IgD-negative memory B cell (primary cell): ENCODE measurements around the gene TBCEL. TPM values are rescaled to one million over a fixed set of nuclear protein-coding genes. Genes with fewer than 3 reads are reported as not detected.
A peak's percentile ranks its signal among the peaks of the same experiment; 100 is the strongest.

Experiments used
- H3K27ac Mint-ChIP-seq, 3 donors: one replicate each; pipeline ENCODE4 v1.8.0; 2020 to 2022; ENCODE audit warnings: mild to moderate bottlenecking in 3 of 3, mixed read lengths in 3 of 3, moderate library complexity in 1 of 3
- H3K27me3 Mint-ChIP-seq: one replicate; pipeline ENCODE4 v1.8.0; 2021; ENCODE audit warnings: mixed read lengths
- H3K36me3 Mint-ChIP-seq: one replicate; pipeline ENCODE4 v1.8.0; 2020; ENCODE audit warnings: mild to moderate bottlenecking, mixed read lengths
- H3K4me1 Mint-ChIP-seq, 3 donors: one replicate each; pipeline ENCODE4 v1.8.0; 2020 to 2022; ENCODE audit warnings: mixed read lengths in 3 of 3, mild to moderate bottlenecking in 1 of 3
- H3K4me3 Mint-ChIP-seq, 4 donors: one replicate each; pipeline ENCODE4 v1.8.0; 2020 to 2022; ENCODE audit warnings: mild to moderate bottlenecking in 4 of 4, mixed read lengths in 4 of 4, moderate library complexity in 3 of 4
- H3K9me3 Mint-ChIP-seq, 3 donors: one replicate each; pipeline ENCODE4 v1.8.0; 2020 to 2021; ENCODE audit warnings: mixed read lengths in 3 of 3, mild to moderate bottlenecking in 1 of 3
- polyA plus RNA-seq: library from polyadenylated mRNA; unstranded; fragments of 300-500 nt; fragmentation: Illumina TruSeq; gene quantifications from one replicate; pipeline ENCODE4 v1.2.3, GENCODE V29; 2021

The TBCEL gene
- polyA plus RNA-seq: 2.5 TPM

- H3K36me3 Mint-ChIP-seq: no peaks in the 10 kb centered on the region
- H3K27ac Mint-ChIP-seq: peak within 1 kb of the TSS; percentile 67 to 91 (median 90)
- peaks cover 10 to 23% (median 14%) of the 10 kb centered on the region in 3 donors for H3K4me1 Mint-ChIP-seq
Measured at GRCh38 chr11:121023848-121024751, at the start of gene TBCEL. Gene TBCEL (plus strand): TSS chr11:121024102. CDS start chr11:121045691, 21,589 bp downstream.

DNA sequence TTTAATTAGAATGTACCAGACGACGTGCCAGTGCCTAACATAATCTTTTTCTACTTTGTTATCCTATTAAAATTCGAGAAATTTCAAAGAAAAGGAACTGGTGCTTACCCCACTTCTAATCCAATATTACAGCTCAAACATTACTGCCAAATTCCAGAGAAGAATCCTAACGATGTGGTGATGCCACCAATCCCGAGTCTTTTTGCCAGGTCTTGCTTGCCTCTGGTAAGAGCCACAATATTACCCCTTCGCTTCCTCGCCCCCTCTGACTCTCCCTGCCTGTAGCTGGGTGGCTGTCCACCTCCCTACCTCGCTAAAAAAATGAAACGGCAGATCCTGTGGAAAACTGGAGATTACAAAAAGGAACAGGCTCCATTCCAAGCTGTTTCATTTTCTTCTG, 49.4 kb upstream of the TBCEL start:
- Mint-ChIP-seq H3K4me3 (no peak overlapping the region), H3K27ac (no peak overlapping the region), H3K27me3 (peaks cover 16% of the 10 kb centered on the region), H3K9me3 (no peaks in the 10 kb centered on the region), H3K4me1 (no peaks in the 10 kb centered on the region), H3K36me3 (no peaks in the 10 kb centered on the region)

More at GRCh38 chr11:121023848-121024751, at the start of gene TBCEL:
- Mint-ChIP-seq H3K27me3 (peaks cover 4% of the 10 kb centered on the region), H3K9me3 (no peaks in the 10 kb centered on the region), H3K4me3 (peak within 1 kb of the TSS; percentile 89 to 91 (median 90))

DNA sequence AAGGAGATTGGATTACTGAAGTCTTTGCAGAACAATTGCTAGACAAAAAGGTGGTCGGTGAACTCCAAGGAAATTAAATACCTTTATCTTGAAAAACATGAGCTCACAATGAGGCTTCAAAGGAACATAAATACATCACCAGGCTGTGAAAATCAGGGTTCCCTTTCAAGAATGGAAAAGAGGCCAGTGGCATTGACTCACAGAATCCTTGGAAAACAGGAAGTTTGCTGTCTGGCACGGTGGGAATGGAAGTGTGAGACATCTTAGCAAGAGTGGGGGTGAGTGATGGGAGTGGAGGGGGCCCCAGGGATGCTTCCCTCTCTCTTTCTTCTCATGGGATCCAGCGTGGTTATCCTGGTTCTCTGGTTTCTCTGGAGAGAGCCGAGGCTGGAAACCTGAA, 48.9 kb upstream of the TBCEL start:
- no peaks in the 10 kb centered on the region for H3K36me3 Mint-ChIP-seq
- no peak overlapping the region for H3K27ac Mint-ChIP-seq
- no peaks in the 10 kb centered on the region for H3K9me3 Mint-ChIP-seq
- no peaks in the 10 kb centered on the region for H3K4me1 Mint-ChIP-seq
- H3K27me3 Mint-ChIP-seq: peaks cover 16% of the 10 kb centered on the region
- no peak overlapping the region for H3K4me3 Mint-ChIP-seq

DNA sequence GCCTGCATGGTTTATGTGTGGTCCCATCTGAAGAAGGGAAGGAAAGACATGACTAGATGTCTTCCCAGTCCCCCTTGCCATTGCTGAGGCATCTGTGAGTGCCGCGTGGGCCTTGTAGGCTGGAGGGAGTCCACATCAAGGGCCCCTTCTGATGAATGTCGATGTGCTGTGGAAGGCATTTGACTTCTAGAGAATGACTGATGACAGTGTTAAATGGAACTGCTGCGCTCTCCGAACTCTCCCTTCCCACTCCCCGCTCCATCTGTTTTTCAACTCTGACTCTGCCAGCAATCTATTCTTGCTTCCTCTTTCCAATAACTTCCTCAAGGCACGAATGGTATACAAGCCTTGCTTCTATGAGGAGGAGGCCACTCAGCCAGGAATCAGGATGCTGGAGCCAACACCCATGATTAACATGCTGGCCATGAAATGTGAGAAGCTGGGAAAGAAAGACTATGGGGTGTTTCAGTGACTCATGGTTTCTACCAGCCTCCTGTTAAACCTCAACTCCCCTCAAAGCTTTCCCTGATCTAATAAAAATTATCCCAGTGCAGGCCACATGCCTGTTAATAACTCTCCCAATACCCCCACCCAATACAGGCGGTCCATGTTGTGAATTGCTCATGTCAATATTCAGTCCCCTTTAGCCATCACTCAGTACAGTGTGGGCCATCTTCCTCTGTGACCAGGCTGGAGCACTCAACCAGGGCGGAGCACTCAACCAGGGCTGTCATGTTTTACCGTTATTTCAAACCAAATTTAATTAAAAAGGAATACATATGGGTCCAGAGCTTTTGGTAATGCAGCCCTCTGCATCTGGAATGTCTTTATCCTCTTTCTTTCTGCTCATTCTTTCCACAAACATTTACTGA, 46.4 kb upstream of the TBCEL start:
- no peak overlapping the region for H3K27ac Mint-ChIP-seq
- H3K27me3 Mint-ChIP-seq: peaks cover 13% of the 10 kb centered on the region
- no peaks in the 10 kb centered on the region for H3K9me3 Mint-ChIP-seq
- no peak overlapping the region for H3K4me3 Mint-ChIP-seq
- H3K4me1 Mint-ChIP-seq: no peaks in the 10 kb centered on the region
- no peaks in the 10 kb centered on the region for H3K36me3 Mint-ChIP-seq

- Mint-ChIP-seq H3K9me3 (no peaks in the 10 kb centered on the region), H3K4me3 (no peak overlapping the region), H3K27me3 (peaks cover 21% of the 10 kb centered on the region), H3K4me1 (no peaks in the 10 kb centered on the region), H3K36me3 (no peaks in the 10 kb centered on the region), H3K27ac (no peak overlapping the region)
Measured at GRCh38 chr11:120978701-120979100, 45.2 kb upstream of the TBCEL start.

DNA sequence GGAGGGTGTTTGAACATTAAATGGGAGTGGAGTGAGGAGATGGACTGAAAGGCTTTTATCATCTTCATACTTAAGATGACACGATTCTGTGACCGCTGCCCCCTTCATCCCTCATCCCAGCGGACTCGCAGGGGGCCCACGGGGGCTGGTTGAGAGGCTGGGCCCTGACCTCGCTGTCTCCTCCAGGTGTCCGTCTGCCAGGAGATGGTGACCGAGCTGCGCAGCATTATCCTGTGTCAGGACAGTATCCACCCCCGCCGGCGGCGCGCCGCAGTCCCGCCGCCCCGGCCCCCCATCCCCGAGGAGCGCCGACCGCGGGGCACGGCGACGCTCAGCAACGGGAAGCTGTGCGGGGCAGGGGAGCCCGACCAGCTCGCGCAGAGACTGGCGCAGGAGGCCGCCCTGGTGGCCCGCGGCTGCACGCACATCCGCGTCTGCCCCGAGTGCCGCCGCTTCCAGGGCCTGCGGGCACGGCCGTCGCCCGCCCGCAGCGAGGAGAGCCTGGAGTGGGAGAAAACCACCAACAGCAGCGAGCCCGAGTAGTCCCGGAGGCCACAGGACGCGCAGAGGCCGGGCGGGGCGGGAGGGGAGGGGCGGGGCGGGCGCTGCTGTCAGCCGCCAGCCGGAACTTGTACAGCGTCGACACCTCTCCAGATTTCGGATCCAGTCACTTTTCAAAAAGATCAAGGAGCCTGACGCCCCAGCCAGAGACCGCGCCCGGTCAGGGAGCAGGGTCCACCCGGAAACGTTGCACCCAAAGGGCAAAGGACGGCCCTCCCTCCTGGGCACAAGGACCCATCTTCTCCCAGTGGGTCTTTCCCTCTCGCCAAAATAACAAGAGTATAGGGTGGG, 38.0 kb upstream of the TBCEL start:
- H3K4me1 Mint-ChIP-seq: peaks cover 2 to 13% (median 7%) of the 10 kb centered on the region in 3 donors
- H3K27me3 Mint-ChIP-seq: peaks cover 38% of the 10 kb centered on the region
- H3K9me3 Mint-ChIP-seq: no peaks in the 10 kb centered on the region
- H3K27ac Mint-ChIP-seq: no peak overlapping the region
- no peaks in the 10 kb centered on the region for H3K36me3 Mint-ChIP-seq
- H3K4me3 Mint-ChIP-seq: peak overlapping the region in 3 of 4 donors; percentile 69 to 90 (median 82)

DNA sequence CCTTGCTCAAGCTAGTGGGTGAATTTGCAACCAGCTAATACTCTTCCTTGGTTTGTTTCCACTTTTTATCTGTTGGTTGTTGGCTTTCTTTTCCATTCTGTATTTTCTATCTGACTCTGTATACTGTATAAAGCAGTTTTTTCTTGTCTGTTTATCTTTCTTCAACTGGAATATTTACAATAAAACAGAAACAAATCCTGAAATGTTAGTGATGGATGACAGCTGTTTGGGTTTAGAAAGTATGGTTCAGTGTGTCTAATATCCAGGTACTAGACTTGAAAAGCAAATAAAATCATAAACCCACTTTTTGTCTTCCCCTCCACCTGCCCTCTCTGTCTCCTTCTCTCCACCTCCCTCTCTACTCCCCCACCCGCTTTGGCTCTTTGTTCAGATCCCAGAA, 35.3 kb upstream of the TBCEL start:
- no peaks in the 10 kb centered on the region for H3K36me3 Mint-ChIP-seq
- no peak overlapping the region for H3K27ac Mint-ChIP-seq
- peaks cover 30% of the 10 kb centered on the region for H3K27me3 Mint-ChIP-seq
- no peaks in the 10 kb centered on the region for H3K9me3 Mint-ChIP-seq
- peaks cover 2 to 13% (median 7%) of the 10 kb centered on the region in 3 donors for H3K4me1 Mint-ChIP-seq
- H3K4me3 Mint-ChIP-seq: no peak overlapping the region

DNA sequence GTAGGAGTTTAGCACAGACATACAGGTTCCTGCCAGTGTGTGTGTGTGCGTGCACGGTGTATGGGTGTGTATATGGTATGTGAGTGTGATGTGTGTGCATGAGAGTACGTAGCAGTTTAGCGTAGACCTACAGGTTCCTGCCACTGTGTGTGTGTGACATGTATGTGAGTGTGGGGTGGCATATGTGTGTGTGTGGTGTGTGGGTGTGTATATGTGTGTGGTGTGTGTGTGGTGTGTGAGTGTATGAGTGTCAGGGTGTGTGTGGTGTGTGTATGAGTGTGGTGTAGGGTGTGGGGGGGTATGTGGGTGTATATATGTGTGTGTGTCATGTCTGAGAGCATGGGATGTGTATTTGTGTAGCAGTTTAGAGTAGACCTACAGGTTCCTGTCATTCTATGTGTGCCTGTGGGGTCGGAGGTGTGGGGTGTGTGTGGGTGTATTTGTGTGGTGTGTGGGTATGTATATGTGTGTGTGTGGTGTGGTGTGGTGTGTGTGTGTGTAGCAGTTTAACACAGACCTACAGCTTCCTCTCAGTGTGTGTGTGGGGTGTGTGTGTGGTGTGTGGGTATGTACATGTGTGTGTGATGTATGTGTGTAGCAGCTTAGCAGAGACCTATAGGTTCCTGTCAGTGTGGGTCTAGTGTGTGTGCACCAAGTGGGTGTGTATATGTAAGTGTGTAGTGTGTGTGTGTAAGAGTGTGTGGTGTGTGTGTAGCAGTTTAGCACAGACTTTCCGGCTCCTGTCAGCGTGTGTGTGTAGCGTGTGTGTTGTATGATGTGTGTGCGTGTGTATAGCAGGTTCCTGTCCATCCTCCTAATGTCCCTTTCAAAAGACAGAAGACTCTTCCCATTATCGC, 31.8 kb upstream of the TBCEL start:
- H3K4me1 Mint-ChIP-seq: peaks cover 0 to 1% (median 0%) of the 10 kb centered on the region in 3 donors

DNA sequence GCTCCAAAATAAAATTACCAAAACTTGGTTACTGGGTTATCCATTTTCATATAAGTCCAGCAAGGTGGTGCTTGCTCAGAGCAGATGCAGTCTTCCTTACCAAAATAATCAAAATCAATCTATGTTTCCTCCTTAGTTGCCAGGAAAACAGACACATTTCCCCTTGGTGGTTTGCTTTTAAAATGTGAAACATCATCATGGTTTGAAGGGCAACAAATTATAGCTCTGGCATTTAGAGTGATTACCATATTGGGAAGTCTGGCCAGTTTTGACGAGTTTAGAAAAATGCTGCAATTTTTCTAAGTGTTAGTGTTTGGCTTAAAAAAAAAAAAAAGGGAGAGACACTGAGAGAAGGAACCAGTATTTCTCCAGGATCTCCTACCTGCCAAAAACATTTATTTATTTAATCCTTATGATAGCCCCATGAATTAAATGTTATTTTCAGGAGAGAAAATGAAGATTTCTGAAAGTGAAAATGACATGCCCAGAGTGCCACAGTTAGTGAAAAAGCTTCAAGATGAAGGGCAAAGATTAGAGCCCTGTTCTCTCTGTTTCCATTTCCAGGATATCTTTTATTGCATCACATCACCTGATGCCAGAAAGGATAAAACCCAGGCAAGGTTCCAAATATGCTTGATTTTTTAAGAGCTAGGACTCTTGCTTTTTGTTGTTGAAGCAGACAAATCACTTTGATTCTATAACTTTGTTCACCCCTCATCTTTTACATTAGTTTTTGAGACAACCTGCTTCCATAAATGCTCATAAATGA, 29.6 kb upstream of the TBCEL start:
- H3K4me1 Mint-ChIP-seq: no peaks in the 10 kb centered on the region
- no peaks in the 10 kb centered on the region for H3K9me3 Mint-ChIP-seq
- H3K27me3 Mint-ChIP-seq: peaks cover 13% of the 10 kb centered on the region
- H3K27ac Mint-ChIP-seq: peak overlapping the region in 1 of 3 donors; percentile 53
- no peaks in the 10 kb centered on the region for H3K36me3 Mint-ChIP-seq
- no peak overlapping the region for H3K4me3 Mint-ChIP-seq

More for the DNA sequence above, 31.8 kb upstream of the TBCEL start:
- no peak overlapping the region for H3K4me3 Mint-ChIP-seq
- no peaks in the 10 kb centered on the region for H3K9me3 Mint-ChIP-seq
- H3K36me3 Mint-ChIP-seq: no peaks in the 10 kb centered on the region
- H3K27ac Mint-ChIP-seq: no peak overlapping the region
- H3K27me3 Mint-ChIP-seq: peaks cover 14% of the 10 kb centered on the region

DNA sequence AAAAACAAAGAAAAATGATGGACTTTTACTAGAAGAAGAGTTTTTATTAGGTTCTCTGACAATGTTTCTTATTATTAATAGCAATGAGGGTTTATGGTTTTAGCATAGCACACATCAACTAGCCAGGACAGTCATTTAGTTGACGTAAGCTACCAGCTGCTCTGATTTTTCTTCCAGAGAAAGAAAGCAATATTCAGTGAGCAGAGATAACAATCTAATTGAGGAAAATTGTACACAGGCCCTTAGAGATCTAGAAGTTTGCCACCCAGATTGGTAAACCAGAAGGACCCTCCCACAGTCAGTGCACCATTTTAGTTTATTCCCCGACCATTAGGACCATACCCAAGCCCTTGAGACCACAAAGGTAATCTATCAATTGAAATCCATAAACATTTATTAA, 28.7 kb upstream of the TBCEL start:
- no peaks in the 10 kb centered on the region for H3K9me3 Mint-ChIP-seq
- H3K36me3 Mint-ChIP-seq: no peaks in the 10 kb centered on the region
- peak overlapping the region in 1 of 3 donors; percentile 53 for H3K27ac Mint-ChIP-seq
- H3K4me1 Mint-ChIP-seq: no peaks in the 10 kb centered on the region
- no peak overlapping the region for H3K4me3 Mint-ChIP-seq
- peaks cover 15% of the 10 kb centered on the region for H3K27me3 Mint-ChIP-seq

DNA sequence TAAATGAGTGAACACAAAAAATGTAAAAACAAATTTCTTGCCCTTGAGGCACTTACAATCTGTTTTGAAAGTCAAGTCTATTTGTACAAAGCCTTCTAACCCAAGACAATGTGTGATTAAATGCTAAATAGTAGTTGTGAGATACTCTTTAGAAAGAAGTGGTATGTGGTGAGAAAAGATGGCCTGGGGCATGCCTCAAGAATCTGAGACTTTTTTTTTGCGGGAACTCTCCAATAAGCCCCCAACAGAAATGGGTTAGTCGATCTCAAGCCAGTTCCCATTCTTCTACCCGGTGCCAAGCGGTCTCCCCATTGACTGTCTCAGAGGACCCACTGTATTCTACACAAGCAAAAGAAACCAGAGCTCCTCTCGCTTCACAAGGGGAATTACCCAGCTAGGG, 26.9 kb upstream of the TBCEL start:
- Mint-ChIP-seq H3K27ac (no peak overlapping the region), H3K9me3 (no peaks in the 10 kb centered on the region), H3K4me3 (no peak overlapping the region), H3K4me1 (no peaks in the 10 kb centered on the region), H3K27me3 (peaks cover 11% of the 10 kb centered on the region), H3K36me3 (no peaks in the 10 kb centered on the region)

GRCh38 chr11:120998581-120998980, 25.3 kb upstream of the TBCEL start:
- no peaks in the 10 kb centered on the region for H3K4me1 Mint-ChIP-seq
- no peak overlapping the region for H3K27ac Mint-ChIP-seq
- H3K27me3 Mint-ChIP-seq: peaks cover 11% of the 10 kb centered on the region
- H3K36me3 Mint-ChIP-seq: no peaks in the 10 kb centered on the region
- H3K4me3 Mint-ChIP-seq: no peak overlapping the region
- H3K9me3 Mint-ChIP-seq: no peaks in the 10 kb centered on the region

- Mint-ChIP-seq H3K4me3 (no peak overlapping the region), H3K27ac (no peak overlapping the region), H3K4me1 (no peaks in the 10 kb centered on the region), H3K9me3 (peaks cover 3 to 6% (median 4%) of the 10 kb centered on the region in 3 donors), H3K27me3 (peaks cover 15% of the 10 kb centered on the region), H3K36me3 (no peaks in the 10 kb centered on the region)
Measured at GRCh38 chr11:121004206-121004840, 19.6 kb upstream of the TBCEL start.
